GM19351 (cell line): ENCODE results near the gene KRT1.

Experiments
- ATAC-seq: cut with Tn5 transposase; IDR thresholded peaks from one replicate; pipeline ENCODE4 v1.9.1; 2021; ENCODE audit warnings: mild to moderate bottlenecking, moderate library complexity; ENCODE audit not compliant: unreplicated experiment

The KRT1 gene

GRCh38 chr12:52699373-52699772 is 19.2 kb upstream of the KRT1 start:
- ATAC-seq = no peak

- no peak for ATAC-seq
These were observed 18.6 kb upstream of the KRT1 start for GRCh38 chr12:52698651-52699340.

GRCh38 chr12:52697058-52697582 is 16.9 kb upstream of the KRT1 start:
- ATAC-seq = no peak

GRCh38 chr12:52696588-52696987 is 16.4 kb upstream of the KRT1 start:
- no peak for ATAC-seq

- ATAC-seq = no peak
These were observed 14.8 kb upstream of the KRT1 start for GRCh38 chr12:52695039-52695438.

- ATAC-seq = no peak
These were observed 13.9 kb upstream of the KRT1 start for GRCh38 chr12:52694151-52694550.

GRCh38 chr12:52693261-52693660 is 13.1 kb upstream of the KRT1 start:
- ATAC-seq = no peak

GRCh38 chr12:52692254-52692653 is 12.0 kb upstream of the KRT1 start:
- no peak for ATAC-seq

- no peak for ATAC-seq
These were observed 11.6 kb upstream of the KRT1 start for GRCh38 chr12:52691841-52692150.

GRCh38 chr12:52691076-52691840 is 11.1 kb upstream of the KRT1 start:
- no peak for ATAC-seq

GRCh38 chr12:52690351-52691075 is 10.3 kb upstream of the KRT1 start:
- no peak for ATAC-seq

GRCh38 chr12:52689936-52690335 is 9.7 kb upstream of the KRT1 start:
- ATAC-seq = no peak

GRCh38 chr12:52689239-52689638 is 9.0 kb upstream of the KRT1 start:
- no peak for ATAC-seq

GRCh38 chr12:52688481-52688880 is 8.3 kb upstream of the KRT1 start:
- no peak for ATAC-seq

- no peak for ATAC-seq
These were observed 7.5 kb upstream of the KRT1 start for GRCh38 chr12:52687497-52688385.

GRCh38 chr12:52686756-52687487 is 6.7 kb upstream of the KRT1 start:
- ATAC-seq = no peak

- ATAC-seq = no peak
These were observed 5.9 kb upstream of the KRT1 start for GRCh38 chr12:52686063-52686462.

GRCh38 chr12:52685406-52685890 is 5.2 kb upstream of the KRT1 start:
- no peak for ATAC-seq

- ATAC-seq = no peak
These were observed 4.2 kb upstream of the KRT1 start for GRCh38 chr12:52684431-52684830.
